Heart left ventricle (tissue), 13 donors: Measurements from ENCODE around the gene PDIA3.

Experiments
- CTCF ChIP-seq, 12 donors: fragments of 200-600 bp; sonication (generic) in 4 of 12; IDR thresholded peaks; one replicate each; pipeline versions ENCODE4 v1.5.0 to v1.8.0; 2018 to 2022; ENCODE audit warnings: antibody characterized with exemption in 12 of 12, mild to moderate bottlenecking in 5 of 12
- POLR2A ChIP-seq, 2 donors: fragments of 450-650 bp; IDR thresholded peaks; one replicate each; pipeline ENCODE4 v1.6.1; 2017; ENCODE audit warnings: antibody characterized with exemption in 2 of 2, mild to moderate bottlenecking in 2 of 2, moderate library complexity in 2 of 2
- donor health status: ischemic (EF 13 %, LVEDD 7.1; RV severe dilation, severe dysfunction).
- donor health status: DM: no; HTN: yes; CAD: no.
- donor health status: DM: no; HTN: no; CAD: no.
- donor health status: ischemic (EF 25% LVEDD 6.9; RV normal size, moderate dysfunction).
- donor health status: ischemic (EF 25% LVEDD 5.7; RV mildly dilated, moderate dysfunction).
- donor health status: ischemic (EF 35%, LVEDD 5.7; RV mildly dilated, moderate dysfunction).
- donor health status: nonischemic (EF 11% LVEDD 7.7; RV severe dilation, severe dysfunction).
- donor health status: DM: yes; HTN: yes; CAD: no.
- donor health status: PGD.
- donor health status: ischemic (EF 29% LVEDD 5.4; RV normal size, mild dysfunction).
- donor health status: nonischemic (EF 23%, LVEDD 6.1; RV moderate dilation, normal function).

- no peak for TF ChIP-seq CTCF (IDR thresholded peaks at IDR 0.05)
- TF ChIP-seq POLR2A (IDR thresholded peaks at IDR 0.05): no peak
These were observed 30.0 kb downstream of the PDIA3 start for GRCh38 chr15:43776101-43776717.
